ENCODE results near the gene GNB1L. TPM values are rescaled to one million over a fixed set of nuclear protein-coding genes. Genes with fewer than 3 reads are reported as not detected.

The GNB1L gene
- total RNA-seq, 1 experiment from 2014 or later = 15.8 TPM

DNA sequence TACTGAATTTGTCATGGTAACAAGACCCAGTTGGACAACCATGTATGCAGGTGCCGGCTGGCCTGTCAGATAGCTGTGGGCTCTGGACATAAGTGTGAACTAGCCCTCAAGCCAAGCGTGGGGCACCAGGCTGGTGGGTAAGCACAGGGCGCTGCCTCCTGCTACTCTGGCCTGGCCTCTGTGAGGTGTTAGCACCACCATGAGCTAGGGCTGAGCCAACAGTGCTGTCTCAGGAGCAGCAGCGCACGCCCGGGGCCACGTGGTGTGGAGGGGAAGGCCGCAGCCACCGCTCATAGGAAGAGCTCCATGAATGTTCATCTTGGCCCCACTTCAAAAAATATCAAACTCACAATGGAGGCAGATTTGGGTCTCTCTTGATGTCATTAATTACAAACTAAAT lies 35.3 kb upstream of the GNB1L start:
- H3K36me3 ChIP-seq (ENCODE audit: control insufficient read depth, insufficient read depth, low read length) = no peaks in the 10 kb centered on the region
- Mint-ChIP-seq H3K27ac (ENCODE audit: unreplicated experiment) (no peak overlapping the region), H3K9me3 (ENCODE audit: unreplicated experiment) (no peaks in the 10 kb centered on the region), H3K36me3 (ENCODE audit: insufficient read depth, unreplicated experiment) (peaks cover 19% of the 10 kb centered on the region), H3K4me3 (ENCODE audit: unreplicated experiment) (no peak overlapping the region), H3K27me3 (ENCODE audit: insufficient read depth, unreplicated experiment) (no peaks in the 10 kb centered on the region), H3K4me1 (ENCODE audit: low read depth, unreplicated experiment) (peaks cover 14% of the 10 kb centered on the region)
- ChIA-PET CTCF (no interaction called here), POLR2A (no interaction called here)
- H3K4me3 ChIP-seq (ENCODE audit: low read depth, low read length) = no peak overlapping the region
- BruUV-seq (replicated peaks) = no TSS peak
- H3K9me3 ChIP-seq = no peaks in the 10 kb centered on the region
- TF ChIP-seq, protein P1, sequence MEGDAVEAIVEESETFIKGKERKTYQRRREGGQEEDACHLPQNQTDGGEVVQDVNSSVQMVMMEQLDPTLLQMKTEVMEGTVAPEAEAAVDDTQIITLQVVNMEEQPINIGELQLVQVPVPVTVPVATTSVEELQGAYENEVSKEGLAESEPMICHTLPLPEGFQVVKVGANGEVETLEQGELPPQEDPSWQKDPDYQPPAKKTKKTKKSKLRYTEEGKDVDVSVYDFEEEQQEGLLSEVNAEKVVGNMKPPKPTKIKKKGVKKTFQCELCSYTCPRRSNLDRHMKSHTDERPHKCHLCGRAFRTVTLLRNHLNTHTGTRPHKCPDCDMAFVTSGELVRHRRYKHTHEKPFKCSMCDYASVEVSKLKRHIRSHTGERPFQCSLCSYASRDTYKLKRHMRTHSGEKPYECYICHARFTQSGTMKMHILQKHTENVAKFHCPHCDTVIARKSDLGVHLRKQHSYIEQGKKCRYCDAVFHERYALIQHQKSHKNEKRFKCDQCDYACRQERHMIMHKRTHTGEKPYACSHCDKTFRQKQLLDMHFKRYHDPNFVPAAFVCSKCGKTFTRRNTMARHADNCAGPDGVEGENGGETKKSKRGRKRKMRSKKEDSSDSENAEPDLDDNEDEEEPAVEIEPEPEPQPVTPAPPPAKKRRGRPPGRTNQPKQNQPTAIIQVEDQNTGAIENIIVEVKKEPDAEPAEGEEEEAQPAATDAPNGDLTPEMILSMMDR (IDR thresholded peaks at IDR 0.05; ENCODE audit: insufficient read depth in 1 of 2, low read depth in 1 of 2, low read length in 1 of 2, severe bottlenecking in 1 of 2, unreplicated experiment in 1 of 2) = no peak
- peaks cover 19% of the 10 kb centered on the region for H3K4me1 ChIP-seq
- intact Hi-C loops (cut with micrococcal nuclease; ENCODE audit: unreplicated experiment) = no loop called here
- H3K27me3 ChIP-seq (replicated peaks; ENCODE audit: control insufficient read depth, insufficient read depth, low read length) = no peaks in the 10 kb centered on the region
- no peak for DNase-seq

DNA sequence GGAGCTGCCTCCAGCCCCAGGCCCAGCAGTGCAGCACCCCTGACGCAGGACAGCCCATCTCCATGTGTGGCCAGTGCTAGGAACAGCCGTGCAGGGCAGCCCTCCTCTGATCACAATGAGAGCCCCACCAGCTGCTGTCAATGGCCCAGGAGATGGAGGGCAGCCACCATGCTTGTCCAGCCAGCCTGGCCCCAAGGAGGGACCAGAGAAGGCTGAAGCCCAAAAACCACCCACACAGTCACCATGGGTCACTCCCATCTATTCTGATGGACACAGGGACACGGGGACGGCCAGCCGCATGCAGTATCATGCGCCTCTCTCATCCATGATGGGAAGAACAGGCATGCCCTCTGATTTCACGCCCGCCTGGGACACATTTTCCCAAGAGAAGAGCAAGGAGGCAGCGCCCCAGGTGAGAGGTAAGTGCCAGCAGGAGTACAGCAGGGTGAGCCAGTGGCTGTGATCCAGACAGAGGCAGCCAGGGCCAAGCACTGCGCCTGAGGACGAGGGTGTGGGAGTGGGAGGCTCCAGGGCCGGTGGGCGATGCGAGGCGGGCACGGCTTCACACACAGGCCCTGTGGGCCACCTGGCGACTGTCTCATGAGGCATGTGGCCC lies 33.6 kb upstream of the GNB1L start:
- Mint-ChIP-seq H3K27me3 (ENCODE audit: insufficient read depth, unreplicated experiment) (no peaks in the 10 kb centered on the region), H3K9me3 (ENCODE audit: unreplicated experiment) (no peaks in the 10 kb centered on the region), H3K4me1 (ENCODE audit: low read depth, unreplicated experiment) (peaks cover 14% of the 10 kb centered on the region), H3K4me3 (ENCODE audit: unreplicated experiment) (no peak overlapping the region), H3K36me3 (ENCODE audit: insufficient read depth, unreplicated experiment) (peaks cover 19% of the 10 kb centered on the region), H3K27ac (ENCODE audit: unreplicated experiment) (no peak overlapping the region)
- no peaks in the 10 kb centered on the region for H3K9me3 ChIP-seq
- POLR2A ChIA-PET = no interaction called here
- intact Hi-C loops (cut with micrococcal nuclease; ENCODE audit: unreplicated experiment) = no loop called here
- no TSS peak for BruUV-seq (replicated peaks)
- H3K4me3 ChIP-seq (ENCODE audit: low read depth, low read length) = no peak overlapping the region
- no peak for DNase-seq
- H3K4me1 ChIP-seq = peaks cover 22% of the 10 kb centered on the region
- no peaks in the 10 kb centered on the region for H3K36me3 ChIP-seq (ENCODE audit: control insufficient read depth, insufficient read depth, low read length)
- CTCF ChIA-PET = no interaction called here
- no peaks in the 10 kb centered on the region for H3K27me3 ChIP-seq (replicated peaks; ENCODE audit: control insufficient read depth, insufficient read depth, low read length)
- TF ChIP-seq, protein P1 (IDR thresholded peaks at IDR 0.05; ENCODE audit: insufficient read depth in 1 of 2, low read depth in 1 of 2, low read length in 1 of 2, severe bottlenecking in 1 of 2, unreplicated experiment in 1 of 2) = no peak

DNA sequence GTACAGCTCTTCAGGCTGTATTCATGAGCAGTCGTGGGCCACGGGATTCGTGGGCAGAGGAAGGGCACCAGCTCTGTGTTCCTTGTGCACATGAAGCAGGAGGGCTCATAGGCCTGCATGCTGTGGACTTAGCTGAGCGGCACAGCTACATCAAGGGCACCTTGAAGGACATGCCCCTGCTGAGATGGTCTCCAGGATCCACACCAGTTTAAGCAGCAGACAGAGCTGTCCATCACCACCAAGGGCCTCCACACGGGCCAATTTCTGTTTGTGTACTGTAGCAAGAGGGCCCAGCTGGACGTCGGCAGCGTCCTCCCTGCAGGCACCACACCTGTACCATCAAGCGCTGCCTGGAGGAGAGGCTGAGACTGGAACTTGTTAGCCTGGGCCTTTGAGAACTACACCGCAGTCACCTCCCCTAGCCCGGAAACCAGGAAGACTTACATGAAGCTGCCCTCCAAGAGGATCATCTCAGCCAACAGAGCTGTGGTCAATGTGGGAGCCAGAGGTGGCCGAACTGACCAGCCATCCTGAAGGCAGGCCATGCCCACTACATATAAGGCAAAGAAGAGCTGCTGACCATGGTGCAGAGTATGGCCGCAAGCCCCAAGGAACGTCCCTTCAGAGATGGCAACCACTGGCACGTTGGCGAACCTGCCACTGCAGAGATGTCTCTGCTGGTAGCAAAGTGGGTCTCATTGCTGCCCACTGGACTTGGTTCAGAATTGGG lies 32.7 kb upstream of the GNB1L start:
- POLR2A ChIA-PET = no interaction called here
- no peaks in the 10 kb centered on the region for H3K36me3 ChIP-seq (ENCODE audit: control insufficient read depth, insufficient read depth, low read length)

More for the DNA sequence above, 32.7 kb upstream of the GNB1L start:
- Mint-ChIP-seq H3K27me3 (ENCODE audit: insufficient read depth, unreplicated experiment) (no peaks in the 10 kb centered on the region), H3K27ac (ENCODE audit: unreplicated experiment) (no peak overlapping the region), H3K4me1 (ENCODE audit: low read depth, unreplicated experiment) (peaks cover 10% of the 10 kb centered on the region), H3K9me3 (ENCODE audit: unreplicated experiment) (no peaks in the 10 kb centered on the region), H3K4me3 (ENCODE audit: unreplicated experiment) (no peak overlapping the region), H3K36me3 (ENCODE audit: insufficient read depth, unreplicated experiment) (peaks cover 16% of the 10 kb centered on the region)
- CTCF ChIA-PET = no interaction called here
- Histone ChIP-seq H3K4me1 (peaks cover 29% of the 10 kb centered on the region), H3K27me3 (replicated peaks; ENCODE audit: control insufficient read depth, insufficient read depth, low read length) (no peaks in the 10 kb centered on the region), H3K9me3 (no peaks in the 10 kb centered on the region), H3K4me3 (ENCODE audit: low read depth, low read length) (no peak overlapping the region)
- no peak for DNase-seq
- intact Hi-C loops (cut with micrococcal nuclease; ENCODE audit: unreplicated experiment) = no loop called here
- TF ChIP-seq, protein P1 (IDR thresholded peaks at IDR 0.05; ENCODE audit: insufficient read depth in 1 of 2, low read depth in 1 of 2, low read length in 1 of 2, severe bottlenecking in 1 of 2, unreplicated experiment in 1 of 2) = no peak
- no TSS peak for BruUV-seq (replicated peaks)
